NCI-H510A treated with DMSO at 0.1 percent for 48 hours (cell line): Measurements from ENCODE around the gene ERC1.

ENCODE experiments used
- DNase-seq: peaks from one replicate; lab custom pipeline; 2025; lab: John Stamatoyannopoulos, UW

Gene ERC1

GRCh38 chr12:1481906-1482305 lies 490.9 kb downstream of the ERC1 start:
- DNase-seq: no peak

DNA sequence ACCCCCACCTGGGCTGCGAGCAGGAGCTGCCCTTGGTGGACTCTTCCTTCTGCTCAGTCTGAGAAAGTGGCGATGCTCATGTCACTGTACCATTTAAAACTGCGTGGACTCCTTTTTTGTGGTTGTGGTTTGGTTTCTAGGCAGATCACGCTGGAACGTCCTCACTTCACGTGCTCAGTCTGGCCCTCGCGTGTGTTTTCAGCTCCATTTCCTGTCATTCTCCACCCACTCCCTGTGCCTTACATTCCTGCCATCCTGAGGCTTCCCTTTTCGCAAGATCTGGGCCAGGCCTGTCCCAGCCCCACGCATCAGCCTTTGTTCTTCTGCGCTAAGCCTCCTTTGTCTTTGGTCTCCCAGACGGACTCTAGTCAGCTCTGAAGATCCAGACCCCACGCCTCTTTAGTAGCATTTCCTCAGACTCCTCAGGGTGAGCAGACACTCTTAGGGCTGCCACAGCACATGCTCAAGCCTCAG lies 497.9 kb downstream of the ERC1 start:
- DNase-seq: no peak

- DNase-seq: no peak
These were observed 501.1 kb downstream of the ERC1 start for GRCh38 chr12:1491983-1492697.

DNA sequence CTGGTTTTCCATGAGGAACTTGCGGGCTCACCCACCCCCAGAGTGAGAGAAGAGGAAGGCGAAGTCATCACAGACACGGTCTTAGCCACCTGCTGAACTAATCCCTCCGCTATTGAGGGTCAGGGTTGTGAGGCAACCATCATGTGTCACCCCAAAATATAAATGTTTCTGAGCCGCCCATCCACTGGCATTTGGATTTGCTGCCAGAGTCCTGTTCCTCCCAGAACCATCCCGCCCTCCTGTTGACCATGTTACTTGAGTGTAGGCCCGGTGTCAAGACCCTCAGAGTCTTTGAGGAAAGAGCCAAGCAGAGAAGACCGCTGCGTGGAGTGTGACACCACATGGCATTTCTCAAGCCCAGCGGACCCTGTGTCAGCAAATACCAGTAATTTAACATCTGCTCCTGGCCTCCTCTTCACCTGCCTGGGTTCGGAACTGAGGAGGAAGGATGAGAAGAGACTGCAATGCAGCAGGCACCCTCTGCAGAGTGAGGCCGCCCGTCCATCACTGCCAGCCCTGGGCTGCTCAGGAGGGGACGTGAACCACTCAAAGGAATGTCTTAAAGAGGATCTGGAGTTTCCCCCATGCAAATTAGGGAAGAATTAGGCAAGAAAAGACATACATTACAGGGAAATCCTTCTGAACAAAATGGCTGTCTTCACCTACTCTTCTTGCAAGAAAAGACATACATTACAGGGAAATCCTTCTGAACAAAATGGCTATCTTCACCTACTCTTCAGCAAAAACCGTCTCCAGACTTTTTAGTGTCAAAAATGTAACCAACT lies 502.9 kb downstream of the ERC1 start:
- DNase-seq: no peak

DNA sequence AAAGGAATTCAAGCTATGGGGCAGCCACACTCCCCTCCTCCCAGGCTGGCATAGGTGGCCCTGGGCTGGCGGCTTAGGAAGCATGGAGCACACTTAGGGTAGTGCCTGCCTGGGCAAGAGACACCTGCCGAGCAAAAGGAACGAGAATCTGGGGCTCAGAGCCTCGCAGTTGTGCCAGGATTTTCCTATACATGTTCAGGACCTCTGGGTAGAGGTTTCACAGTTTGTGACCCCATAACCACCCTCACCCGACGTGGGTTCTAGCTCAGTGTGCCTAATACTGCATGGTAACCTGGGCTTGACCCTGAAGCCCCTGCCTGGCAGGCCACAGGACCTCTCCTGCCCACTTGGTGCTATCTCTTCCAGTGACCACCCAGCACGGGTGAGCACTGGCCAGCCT lies 503.8 kb downstream of the ERC1 start:
- DNase-seq: no peak

- no peak for DNase-seq
These were observed 505.3 kb downstream of the ERC1 start for GRCh38 chr12:1496162-1496900.

DNA sequence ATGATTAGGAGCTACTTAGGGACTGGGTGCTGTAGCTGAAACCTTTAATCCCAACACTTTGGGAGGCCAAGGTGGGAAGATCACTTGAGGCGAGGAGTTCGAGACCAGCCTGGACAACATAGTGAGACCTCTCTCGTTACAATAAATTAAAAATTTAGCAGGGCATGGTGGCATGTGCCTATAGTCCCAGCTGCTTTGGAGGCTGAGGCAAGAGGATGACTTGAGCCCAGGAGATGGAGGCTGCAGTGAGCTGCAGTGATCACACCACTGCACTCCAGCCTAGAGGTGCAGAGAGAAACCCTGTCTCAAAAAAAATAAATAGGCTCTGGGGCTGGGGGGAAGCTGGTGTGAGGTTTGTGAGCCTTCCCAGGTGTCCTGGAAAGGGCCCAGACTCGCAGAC lies 506.1 kb downstream of the ERC1 start:
- DNase-seq: no peak

DNA sequence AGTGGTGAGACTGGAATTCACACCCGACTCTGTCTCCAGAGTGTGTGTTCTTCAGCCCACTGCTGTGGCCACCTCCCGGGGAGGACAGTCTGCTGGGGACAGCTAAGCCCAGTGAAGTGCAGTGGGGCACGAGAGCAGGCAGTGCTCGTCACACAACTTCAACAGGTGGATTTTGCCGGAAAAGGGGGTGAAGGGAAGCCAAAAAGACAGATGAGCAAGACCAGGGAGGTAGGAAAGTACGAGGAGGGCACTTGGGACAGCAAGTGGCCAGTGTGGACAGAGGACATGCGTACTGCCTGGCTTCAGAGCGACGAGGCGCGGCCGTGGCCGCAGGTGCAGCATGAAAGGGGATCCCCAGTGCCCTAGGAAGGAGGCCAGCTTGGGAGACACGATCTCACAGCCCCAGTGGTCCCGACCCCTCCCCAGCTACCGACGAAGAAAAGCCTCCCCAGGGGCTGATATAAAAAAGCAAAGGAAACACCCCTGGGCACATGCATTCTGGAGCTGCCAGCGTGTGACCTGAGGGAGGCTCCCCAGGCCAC lies 507.2 kb downstream of the ERC1 start:
- no peak for DNase-seq

DNA sequence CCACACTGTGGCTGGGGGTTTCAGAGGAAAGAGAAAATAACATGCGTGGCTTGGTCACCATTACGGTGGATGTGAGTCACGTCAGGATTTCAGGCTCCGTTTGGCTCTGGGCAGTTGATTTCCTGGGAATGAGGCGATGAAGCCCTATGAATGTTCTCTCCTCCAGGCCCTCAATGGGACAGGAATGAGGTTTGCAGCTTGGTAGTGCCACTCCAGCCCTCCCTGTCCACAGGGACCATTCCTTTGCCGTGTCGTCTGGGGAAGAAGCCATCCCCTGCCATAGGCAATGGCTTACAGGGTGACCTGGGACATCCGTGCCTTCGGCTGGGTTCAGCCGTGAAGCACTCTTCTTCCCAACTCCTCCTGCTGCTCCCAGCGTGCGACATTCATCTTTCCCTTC lies 508.3 kb downstream of the ERC1 start:
- DNase-seq: no peak

DNA sequence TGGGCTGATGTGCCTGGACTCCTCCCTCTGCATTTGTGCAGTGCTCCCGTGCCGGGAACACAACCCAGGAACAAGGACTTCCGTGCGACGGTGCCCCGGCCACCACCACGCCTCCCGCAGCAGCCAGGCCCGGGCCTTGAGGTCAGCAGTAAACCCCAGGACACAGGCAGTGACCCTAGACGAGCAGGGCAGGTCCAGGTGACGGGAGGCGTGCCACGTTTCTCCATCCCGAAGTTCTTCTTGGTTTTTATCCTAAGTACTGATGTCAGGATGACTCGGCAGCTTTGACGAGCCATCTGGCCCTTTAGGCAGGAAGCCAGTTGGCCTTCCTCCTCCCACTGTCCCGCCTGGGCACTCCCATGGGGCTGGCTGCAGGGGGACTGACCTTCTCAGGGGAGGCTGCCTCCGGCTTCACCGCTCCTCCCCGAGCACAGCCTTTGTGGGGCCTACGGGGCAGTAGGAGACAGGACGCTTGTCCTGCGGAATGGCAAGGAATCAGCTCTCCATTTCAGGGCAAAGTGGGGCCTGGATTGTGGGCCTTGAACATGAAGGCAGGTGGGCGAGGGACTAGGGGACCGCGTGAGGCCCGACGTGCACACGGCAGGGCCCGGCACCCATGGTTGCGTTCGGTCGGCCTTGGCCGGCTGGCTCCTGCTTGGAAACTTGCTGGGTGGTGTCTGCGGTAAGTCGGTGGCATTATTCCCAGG lies 509.2 kb downstream of the ERC1 start:
- no peak for DNase-seq

GRCh38 chr12:1501001-1501400 lies 510.0 kb downstream of the ERC1 start:
- DNase-seq: no peak

GRCh38 chr12:1501695-1502378 lies 510.8 kb downstream of the ERC1 start:
- DNase-seq: no peak

- DNase-seq: peak; percentile 3
These were observed 511.3 kb downstream of the ERC1 start for GRCh38 chr12:1502379-1502720.

DNA sequence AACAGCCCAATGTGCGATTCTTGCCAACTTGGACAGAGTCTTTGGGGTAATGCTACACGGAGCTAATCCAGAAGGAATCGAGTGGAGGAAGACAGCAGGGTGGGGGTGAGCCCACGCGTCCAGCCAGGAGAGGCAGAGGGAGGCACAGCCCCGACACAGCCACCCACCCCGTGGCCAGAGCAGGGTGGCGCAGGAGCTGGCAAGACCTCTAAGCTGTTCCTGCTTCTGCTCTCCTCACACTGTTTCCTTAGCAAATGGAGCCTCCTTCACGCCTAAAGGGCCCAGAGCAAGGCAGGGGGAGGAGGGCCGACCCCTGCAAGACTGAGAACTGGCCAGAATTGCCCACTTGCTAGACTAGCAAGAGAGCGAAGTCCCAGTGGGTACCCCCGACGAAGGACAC lies 511.8 kb downstream of the ERC1 start:
- no peak for DNase-seq

DNA sequence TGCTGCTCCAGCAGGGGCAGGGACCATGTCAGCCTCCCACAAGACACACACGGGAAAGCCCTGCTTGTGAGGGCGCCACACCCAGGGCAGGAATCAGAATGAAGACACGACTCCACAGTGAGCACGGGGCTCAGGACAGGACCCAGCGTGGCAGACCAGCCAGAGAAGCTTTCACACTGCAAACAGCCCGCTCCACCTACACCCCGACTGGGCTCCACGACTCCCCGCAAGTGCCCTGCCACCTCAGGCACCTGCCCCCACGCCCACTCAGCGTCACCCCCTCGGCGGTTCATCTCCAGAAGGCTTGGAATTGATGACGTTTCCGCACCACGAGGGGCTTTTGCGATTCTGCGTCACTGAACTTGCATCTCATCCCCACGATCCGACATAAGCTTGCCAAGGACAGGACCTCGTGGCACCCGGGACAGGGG lies 512.3 kb downstream of the ERC1 start:
- DNase-seq: no peak

DNA sequence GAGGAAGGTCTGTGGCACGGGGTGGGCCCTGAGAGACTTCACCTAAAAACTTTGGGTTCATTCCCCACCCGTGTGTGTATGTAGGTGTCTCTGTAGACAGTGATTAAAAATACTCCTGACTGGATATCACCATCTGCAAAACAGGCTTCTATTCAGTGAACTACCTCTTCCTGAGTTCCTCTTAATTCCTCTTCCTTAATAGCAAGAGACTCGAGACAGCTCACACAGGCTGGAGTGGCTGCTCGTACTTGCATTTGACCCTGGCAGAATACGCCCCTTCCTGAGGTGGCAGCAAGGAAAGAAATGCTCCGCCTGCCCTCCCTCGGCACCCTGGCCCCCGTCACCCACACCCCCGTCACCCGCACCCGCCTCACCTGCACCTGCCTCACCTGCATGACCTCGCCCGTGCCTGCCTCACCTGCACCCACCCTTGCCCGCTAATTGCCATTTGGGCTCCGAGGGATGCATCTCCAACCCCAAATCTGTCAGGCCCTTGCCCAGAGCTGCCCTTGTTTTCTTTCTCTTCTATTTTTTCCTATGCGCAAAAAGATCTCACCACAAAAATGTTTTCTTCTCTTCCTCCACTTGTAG lies 513.4 kb downstream of the ERC1 start:
- DNase-seq: peak; percentile 11

- DNase-seq: no peak
These were observed 513.9 kb downstream of the ERC1 start for GRCh38 chr12:1504895-1505311.

GRCh38 chr12:1505576-1505975 lies 514.6 kb downstream of the ERC1 start:
- no peak for DNase-seq

DNA sequence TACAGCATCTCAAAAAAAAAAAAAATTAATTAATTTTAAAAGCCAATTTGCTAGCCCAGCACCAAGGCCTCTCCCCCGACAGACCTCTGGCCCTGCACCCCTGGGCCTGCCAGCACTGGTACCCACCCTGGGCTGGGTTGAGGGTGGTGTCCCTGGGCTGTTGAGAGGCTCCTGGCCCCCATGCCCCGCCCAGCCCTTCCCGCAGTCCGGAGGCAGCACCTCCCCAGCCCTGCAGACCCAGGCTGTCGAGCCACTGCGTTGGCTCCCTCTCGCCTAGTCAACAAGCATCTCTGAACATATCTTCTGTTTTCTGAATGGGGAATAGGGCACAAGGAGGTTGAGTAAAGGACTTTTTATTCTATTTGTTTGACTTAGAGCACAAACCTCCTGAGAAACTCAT lies 516.3 kb downstream of the ERC1 start:
- no peak for DNase-seq

- DNase-seq: no peak
These were observed 518.5 kb downstream of the ERC1 start for GRCh38 chr12:1509413-1510052.
